Prostate gland (tissue), 2 donors: ENCODE data around the gene DDX54. TPM values are rescaled to one million over a fixed set of nuclear protein-coding genes. Genes with fewer than 3 reads are reported as not detected.

Experiments used
- DNase-seq: peaks from one replicate; pipeline ENCODE4 v3.0.0-alpha.2; 2019; ENCODE audit warnings: low spot score
- H3K27ac ChIP-seq, 2 donors: fragments of 200-600 bp; sonication (generic); 2 replicates each; pipeline ENCODE4 v1.5.1; 2017 to 2019
- H3K27me3 ChIP-seq: fragments of 200-600 bp; sonication (generic); replicated peaks from 2 replicates; pipeline ENCODE4 v1.5.1; 2019; ENCODE audit not compliant: insufficient read depth
- H3K36me3 ChIP-seq, 2 donors: fragments of 200-600 bp; sonication (generic); 1 replicate in 1 of 2; 2 replicates in 1 of 2; pipeline versions ENCODE4 v1.5.1 to v1.8.1; 2017 to 2019
- H3K4me1 ChIP-seq: fragments of 200-600 bp; sonication (generic); replicated peaks from 2 replicates; pipeline ENCODE4 v1.5.1; 2019
- H3K4me3 ChIP-seq, 2 donors: fragments of 200-600 bp; sonication (generic); 2 replicates each; pipeline ENCODE4 v1.5.1; 2017 to 2019
- H3K9me3 ChIP-seq: fragments of 200-600 bp; sonication (generic); 2 replicates; pipeline ENCODE4 v1.5.1; 2017
- POLR2A ChIP-seq: fragments of 450-650 bp; IDR thresholded peaks from one replicate; pipeline ENCODE4 v1.6.1; 2016; ENCODE audit warnings: antibody characterized with exemption, mild to moderate bottlenecking
- POLR2AphosphoS5 ChIP-seq: sonication (generic); formaldehyde crosslinking; IDR thresholded peaks from one replicate; pipeline ENCODE4 v1.6.1; 2017; ENCODE audit warnings: antibody characterized with exemption
- WGBS: methylation state at CpG from one replicate; pipeline ENCODE4 v1.1.5; 2018; 5-methylcytosine and 5-hydroxymethylcytosine counted together
- intact Hi-C: fragments of 100-400 bp; cut with DNase I; formaldehyde crosslinking; loops from one replicate; pipeline ENCODE4 v1.14.2; 2022
- microRNA-seq: library from miRNA; unstranded; fragments of <30 nt; microRNA quantifications from one replicate; pipeline ENCODE4, GENCODE V29; 2016
- small RNA-seq, 2 donors: library from RNA; depleted of rRNA; stranded (forward); fragments of <200 nt; gene quantifications; one replicate each; pipeline ENCODE3, GENCODE V24; 2016
- total RNA-seq, 2 donors: library from RNA; depleted of rRNA; stranded (reverse); fragments of >200 nt; gene quantifications; one replicate each; pipeline ENCODE4 v1.1.0, GENCODE V29; 2016
- TF ChIP-seq, protein P1 (sequence below), 4 experiments: fragments of 200-600 bp in 2 of 4; fragments of 450-650 bp in 2 of 4; sonication (generic) in 2 of 4; IDR thresholded peaks; 1 replicate in 3 of 4; 2 replicates in 1 of 4; pipeline ENCODE4 v1.5.1; 2016 to 2019; ENCODE audit warnings: antibody characterized with exemption in 4 of 4, mild to moderate bottlenecking in 2 of 4, moderate library complexity in 2 of 4

The DDX54 gene
- total RNA-seq, 2 donors from 2014 or later = 66.3 to 119 TPM

DNA sequence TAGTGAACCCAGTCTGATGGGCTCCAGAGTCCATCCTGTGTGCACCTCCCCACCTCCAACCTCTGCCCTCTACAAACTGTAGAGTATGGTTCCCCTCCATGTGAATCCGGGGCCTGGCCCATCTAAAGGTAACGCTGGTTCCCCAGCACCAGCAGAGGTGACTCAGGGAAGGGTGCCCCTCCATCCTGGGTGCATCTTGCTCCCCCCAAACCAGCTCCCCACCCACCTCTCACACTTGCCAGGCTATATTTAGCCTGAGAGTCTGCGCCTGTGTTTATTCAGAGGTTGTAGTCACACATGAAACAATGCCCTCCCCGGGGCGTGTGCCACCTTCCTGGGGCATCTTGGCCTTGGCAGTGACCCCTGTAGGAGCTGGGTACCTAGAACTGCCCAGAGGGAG lies 75.9 kb downstream of the DDX54 start:
- H3K27ac ChIP-seq = no peak overlapping the region
- H3K27me3 ChIP-seq = no peaks in the 10 kb centered on the region

DNA sequence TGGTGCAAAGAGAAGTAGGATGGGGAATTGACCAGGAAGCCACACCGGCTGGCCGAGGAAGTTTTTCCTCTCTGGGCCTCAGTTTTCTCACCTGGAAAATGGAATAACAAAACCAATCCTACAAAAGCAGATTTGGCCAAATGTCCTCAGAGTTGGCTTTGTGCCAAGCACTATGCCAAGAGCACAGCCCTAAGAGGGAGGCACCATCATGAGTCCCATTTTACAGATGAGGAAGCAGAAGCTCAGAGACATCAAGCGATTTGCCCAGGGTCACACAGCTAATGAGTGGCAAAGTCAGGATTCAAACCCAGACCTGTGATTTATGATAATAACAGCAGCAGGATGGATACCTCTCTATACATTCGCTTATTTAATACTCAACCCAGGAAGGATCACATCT lies 77.0 kb downstream of the DDX54 start:
- TF ChIP-seq POLR2AphosphoS5 (no peak), POLR2A (no peak)
- TF ChIP-seq, protein P1, sequence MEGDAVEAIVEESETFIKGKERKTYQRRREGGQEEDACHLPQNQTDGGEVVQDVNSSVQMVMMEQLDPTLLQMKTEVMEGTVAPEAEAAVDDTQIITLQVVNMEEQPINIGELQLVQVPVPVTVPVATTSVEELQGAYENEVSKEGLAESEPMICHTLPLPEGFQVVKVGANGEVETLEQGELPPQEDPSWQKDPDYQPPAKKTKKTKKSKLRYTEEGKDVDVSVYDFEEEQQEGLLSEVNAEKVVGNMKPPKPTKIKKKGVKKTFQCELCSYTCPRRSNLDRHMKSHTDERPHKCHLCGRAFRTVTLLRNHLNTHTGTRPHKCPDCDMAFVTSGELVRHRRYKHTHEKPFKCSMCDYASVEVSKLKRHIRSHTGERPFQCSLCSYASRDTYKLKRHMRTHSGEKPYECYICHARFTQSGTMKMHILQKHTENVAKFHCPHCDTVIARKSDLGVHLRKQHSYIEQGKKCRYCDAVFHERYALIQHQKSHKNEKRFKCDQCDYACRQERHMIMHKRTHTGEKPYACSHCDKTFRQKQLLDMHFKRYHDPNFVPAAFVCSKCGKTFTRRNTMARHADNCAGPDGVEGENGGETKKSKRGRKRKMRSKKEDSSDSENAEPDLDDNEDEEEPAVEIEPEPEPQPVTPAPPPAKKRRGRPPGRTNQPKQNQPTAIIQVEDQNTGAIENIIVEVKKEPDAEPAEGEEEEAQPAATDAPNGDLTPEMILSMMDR (IDR thresholded peaks at IDR 0.05) = no peak
- peaks cover 6% of the 10 kb centered on the region for H3K27me3 ChIP-seq
- no peaks in the 10 kb centered on the region for H3K36me3 ChIP-seq
- WGBS = 96% methylated on average over 4 of the region's 4 CpGs
- H3K9me3 ChIP-seq = no peaks in the 10 kb centered on the region
- no peaks in the 10 kb centered on the region for H3K4me1 ChIP-seq
- no peak overlapping the region for H3K4me3 ChIP-seq
- no peak overlapping the region for H3K27ac ChIP-seq
- intact Hi-C loops = no loop called here
- DNase-seq = no peak

More for the DNA sequence above, 75.9 kb downstream of the DDX54 start:
- intact Hi-C loops = no loop called here
- Histone ChIP-seq H3K4me1 (no peaks in the 10 kb centered on the region), H3K36me3 (no peaks in the 10 kb centered on the region), H3K9me3 (no peaks in the 10 kb centered on the region), H3K4me3 (no peak overlapping the region)
- DNase-seq = no peak
- TF ChIP-seq POLR2A (no peak), POLR2AphosphoS5 (no peak)
- TF ChIP-seq, protein P1 (IDR thresholded peaks at IDR 0.05) = no peak
- 75% methylated on average over 4 of the region's 5 CpGs for WGBS

Small RNA genes lying within 50 kb of the gene (microRNA-seq; reads per million reads assigned to microRNA genes)
- gene MIR7106 = not detected

Small RNA genes lying within 50 kb of the gene (small RNA-seq; reads per million reads assigned to genes)
- 0 reads per million in 2 donors for gene MIR7106
- 0 reads per million in 2 donors for gene RF00019

Other genes starting within 250 kb of the DDX54 start
- gene OAS3, start 247.0 kb downstream of the DDX54 start, total RNA-seq = 10 to 100 TPM in 1 of 2 donors, 1 to 10 TPM in 1; 8.7 to 11.2 TPM
- gene OAS2, start 207.0 kb downstream of the DDX54 start, total RNA-seq = 10 to 100 TPM in 1 of 2 donors, 1 to 10 TPM in 1; 9.7 to 12.4 TPM
- gene DTX1, start 128.7 kb downstream of the DDX54 start, total RNA-seq = 10 to 100 TPM in 1 of 2 donors, 1 to 10 TPM in 1; 2.6 to 21.2 TPM
- gene RASAL1, start 49.7 kb downstream of the DDX54 start, total RNA-seq = 1 to 10 TPM; 1.6 to 9.9 TPM
- under 1 TPM in 1 of 2 donors, not detected in 1; 0.57 TPM for gene CFAP73, start 35.8 kb downstream of the DDX54 start, total RNA-seq
- 10 to 100 TPM; 29.0 to 39.7 TPM for gene RITA1, start 243 bp upstream of the DDX54 start, total RNA-seq
- 10 to 100 TPM; 52.6 to 65.3 TPM for gene TPCN1, start 36.0 kb upstream of the DDX54 start, total RNA-seq
- gene SLC8B1, start 149.6 kb upstream of the DDX54 start, total RNA-seq = 10 to 100 TPM; 23.1 to 94.7 TPM
- 100 to 1,000 TPM in 1 of 2 donors, 10 to 100 TPM in 1; 48.2 to 114 TPM for gene PLBD2, start 173.1 kb upstream of the DDX54 start, total RNA-seq
- under 1 TPM; 0.50 to 0.80 TPM for gene SDS, start 218.4 kb upstream of the DDX54 start, total RNA-seq
- gene SDSL, start 236.9 kb upstream of the DDX54 start, total RNA-seq = 1 to 10 TPM; 6.2 to 8.5 TPM